Thyroid gland (tissue), 4 donors: Measurements from ENCODE around the gene MMP11. TPM values are rescaled to one million over a fixed set of nuclear protein-coding genes. Genes with fewer than 3 reads are reported as not detected.
A peak's percentile ranks its signal among the peaks of the same experiment; 100 is the strongest.

Experiments used
- DNase-seq, 2 donors: peaks; one replicate each; pipeline ENCODE4 v3.0.0-alpha.2; 2019
- H3K27ac ChIP-seq, 3 donors: fragments of 200-600 bp; sonication (generic); 1 replicate in 2 of 3; 2 replicates in 1 of 3; pipeline ENCODE4 v1.5.1; 2016 to 2019; ENCODE audit warnings: mild to moderate bottlenecking in 1 of 3, moderate library complexity in 1 of 3
- H3K27me3 ChIP-seq: fragments of 200-600 bp; sonication (generic); one replicate; pipeline ENCODE4 v1.5.1; 2019
- H3K36me3 ChIP-seq, 2 donors: fragments of 200-600 bp; sonication (generic); one replicate each; pipeline ENCODE4 v1.5.1; 2016 to 2019
- H3K4me1 ChIP-seq, 2 donors: fragments of 200-600 bp; sonication (generic); one replicate each; pipeline ENCODE4 v1.5.1; 2017 to 2019
- H3K4me3 ChIP-seq, 3 donors: fragments of 200-600 bp; sonication (generic); replicated peaks in 1 of 3; 1 replicate in 2 of 3; 2 replicates in 1 of 3; pipeline ENCODE4 v1.5.1; 2016; ENCODE audit warnings: mild to moderate bottlenecking in 1 of 3
- H3K9me3 ChIP-seq: fragments of 200-600 bp; sonication (generic); one replicate; pipeline ENCODE4 v1.5.1; 2017
- CTCF ChIP-seq, 6 experiments: fragments of 200-600 bp in 3 of 6; fragments of 450-650 bp in 3 of 6; sonication (generic) in 3 of 6; IDR thresholded peaks; one replicate each; pipeline ENCODE4 v1.5.1; 2016 to 2019; ENCODE audit warnings: antibody characterized with exemption in 6 of 6, mild to moderate bottlenecking in 2 of 6, inconsistent platforms in 1 of 6, moderate library complexity in 1 of 6
- POLR2A ChIP-seq, 2 donors: fragments of 450-650 bp; IDR thresholded peaks; one replicate each; pipeline ENCODE4 v1.6.1; 2017; ENCODE audit warnings: antibody characterized with exemption in 2 of 2, mild to moderate bottlenecking in 2 of 2, moderate library complexity in 1 of 2
- WGBS, 2 donors: methylation state at CpG; one replicate each; pipeline ENCODE4 v1.1.5; 2017; 5-methylcytosine and 5-hydroxymethylcytosine counted together
- intact Hi-C: fragments of 100-400 bp; cut with DNase I; formaldehyde crosslinking; loops from one replicate; pipeline ENCODE4 v1.15.1; 2023
- total RNA-seq, 4 donors: library from RNA; depleted of rRNA; stranded (reverse); fragments of >200 nt; gene quantifications; one replicate each; pipeline ENCODE4 v1.2.3, GENCODE V29; 2016

Gene MMP11
- total RNA-seq, 4 donors from 2014 or later, result 0.38 to 2.3 (median 1.7) TPM

- Histone ChIP-seq H3K4me1 (peaks cover 0 to 9% of the 10 kb centered on the region in 2 donors), H3K27ac (peak overlapping the region in 1 of 3 donors; percentile 56), H3K36me3 (peaks cover 64 to 76% of the 10 kb centered on the region in 2 donors), H3K4me3 (no peak overlapping the region), H3K27me3 (no peaks in the 10 kb centered on the region), H3K9me3 (no peaks in the 10 kb centered on the region)
- intact Hi-C loops, result no loop called here
- no peak for DNase-seq
- TF ChIP-seq POLR2A (IDR thresholded peaks at IDR 0.05) (no peak), CTCF (IDR thresholded peaks at IDR 0.05) (no peak)
- WGBS, 2 donors, result 95 to 96% methylated on average over 8 of the region's 8 CpGs
These were observed 29.3 kb downstream of the MMP11 start for GRCh38 chr22:23801886-23802377.

- Histone ChIP-seq H3K4me3 (no peak overlapping the region), H3K9me3 (no peaks in the 10 kb centered on the region), H3K36me3 (peaks cover 66 to 70% of the 10 kb centered on the region in 2 donors), H3K4me1 (peaks cover 0 to 9% of the 10 kb centered on the region in 2 donors), H3K27ac (no peak overlapping the region), H3K27me3 (no peaks in the 10 kb centered on the region)
- DNase-seq, result no peak
- intact Hi-C loops, result no loop called here
- TF ChIP-seq POLR2A (IDR thresholded peaks at IDR 0.05) (no peak), CTCF (IDR thresholded peaks at IDR 0.05) (no peak)
- WGBS, 2 donors, result 82 to 90% methylated on average over 7 to 9 of the region's 21 CpGs
These were observed 30.6 kb downstream of the MMP11 start for GRCh38 chr22:23803001-23803819.

DNA sequence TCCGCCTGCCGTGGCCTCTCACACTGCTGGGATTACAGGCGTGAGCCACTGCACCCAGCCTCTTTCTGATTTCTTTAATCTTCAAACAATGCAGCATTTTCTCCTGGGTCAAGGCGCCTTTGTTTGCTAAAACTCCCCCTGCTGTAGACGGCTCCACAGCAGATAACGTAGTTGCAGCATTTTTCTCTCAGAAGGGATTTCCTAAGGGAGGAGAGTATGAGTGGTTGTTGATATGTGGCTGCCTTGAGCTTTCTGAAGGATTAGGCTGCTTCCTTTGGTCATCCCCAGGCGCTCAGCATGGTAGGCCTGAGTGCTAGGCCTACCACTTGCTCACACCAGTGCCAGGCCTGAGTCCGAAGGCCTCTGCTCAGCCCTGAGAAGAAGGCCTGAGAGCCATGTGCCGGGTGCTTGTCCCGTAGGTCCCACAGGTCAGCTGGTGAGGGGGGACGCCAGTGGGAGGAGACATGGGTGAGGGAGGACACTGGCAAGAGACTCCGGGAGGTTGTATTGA is 32.2 kb downstream of the MMP11 start:
- no peak overlapping the region for H3K4me3 ChIP-seq
- H3K27me3 ChIP-seq, result no peaks in the 10 kb centered on the region
- no peak for TF ChIP-seq CTCF (IDR thresholded peaks at IDR 0.05)
- TF ChIP-seq POLR2A (IDR thresholded peaks at IDR 0.05), result no peak
- no peaks in the 10 kb centered on the region for H3K9me3 ChIP-seq
- H3K27ac ChIP-seq, result no peak overlapping the region
- peaks cover 64 to 66% of the 10 kb centered on the region in 2 donors for H3K36me3 ChIP-seq
- DNase-seq, result no peak
- 82 to 88% methylated on average over 12 of the region's 12 CpGs for whole genome bisulfite sequencing, 2 donors
- intact Hi-C loops, result no loop called here
- H3K4me1 ChIP-seq, result peaks cover 0 to 9% of the 10 kb centered on the region in 2 donors

GRCh38 chr22:23806837-23807236 is 34.2 kb downstream of the MMP11 start:
- H3K4me3 ChIP-seq, result no peak overlapping the region
- H3K27ac ChIP-seq, result no peak overlapping the region
- no peaks in the 10 kb centered on the region for H3K4me1 ChIP-seq
- TF ChIP-seq POLR2A (IDR thresholded peaks at IDR 0.05), result no peak
- TF ChIP-seq CTCF (IDR thresholded peaks at IDR 0.05), result no peak
- intact Hi-C loops, result no loop called here
- H3K9me3 ChIP-seq, result no peaks in the 10 kb centered on the region
- peaks cover 44 to 55% of the 10 kb centered on the region in 2 donors for H3K36me3 ChIP-seq
- 100% methylated on average over 1 of the region's 1 CpG for WGBS, 2 donors
- DNase-seq, result no peak
- H3K27me3 ChIP-seq, result no peaks in the 10 kb centered on the region

DNA sequence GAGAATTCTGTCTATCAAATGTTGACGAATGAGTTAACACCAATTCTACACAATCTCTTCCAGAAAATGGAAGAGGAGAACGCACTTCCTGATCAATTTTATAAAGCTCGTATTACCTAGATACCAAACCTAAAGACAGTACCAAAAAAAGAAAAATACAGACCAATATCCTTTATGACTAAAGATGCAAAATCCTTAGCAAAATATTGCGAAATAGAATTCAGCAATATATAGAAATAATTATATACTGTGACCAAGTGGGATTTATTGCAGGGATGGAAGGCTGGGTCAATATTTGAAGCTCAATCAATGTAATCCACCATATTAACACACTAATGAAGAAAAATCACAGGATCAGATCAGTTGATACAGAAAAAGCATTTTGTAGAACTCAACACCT is 39.7 kb downstream of the MMP11 start:
- Histone ChIP-seq H3K27ac (no peak overlapping the region), H3K4me3 (no peak overlapping the region), H3K4me1 (no peaks in the 10 kb centered on the region), H3K36me3 (peaks cover 10 to 21% of the 10 kb centered on the region in 2 donors), H3K27me3 (no peaks in the 10 kb centered on the region), H3K9me3 (no peaks in the 10 kb centered on the region)
- TF ChIP-seq POLR2A (IDR thresholded peaks at IDR 0.05) (no peak), CTCF (IDR thresholded peaks at IDR 0.05) (no peak)
- 95 to 98% methylated on average over 4 of the region's 4 CpGs for WGBS, 2 donors
- intact Hi-C loops, result no loop called here
- no peak for DNase-seq
